NCI-H2081 (cell line): ENCODE results near the gene PEX7.
"Not testable (repeated sequence)": the region's sequence is repeated elsewhere in the genome, so short reads cannot be mapped to it uniquely, and the experiment has no call there.

Experiments used
- DNase-seq, 2 experiments: peaks; one replicate each; lab custom pipeline; 2025; lab: John Stamatoyannopoulos, UW

PEX7 gene

DNA sequence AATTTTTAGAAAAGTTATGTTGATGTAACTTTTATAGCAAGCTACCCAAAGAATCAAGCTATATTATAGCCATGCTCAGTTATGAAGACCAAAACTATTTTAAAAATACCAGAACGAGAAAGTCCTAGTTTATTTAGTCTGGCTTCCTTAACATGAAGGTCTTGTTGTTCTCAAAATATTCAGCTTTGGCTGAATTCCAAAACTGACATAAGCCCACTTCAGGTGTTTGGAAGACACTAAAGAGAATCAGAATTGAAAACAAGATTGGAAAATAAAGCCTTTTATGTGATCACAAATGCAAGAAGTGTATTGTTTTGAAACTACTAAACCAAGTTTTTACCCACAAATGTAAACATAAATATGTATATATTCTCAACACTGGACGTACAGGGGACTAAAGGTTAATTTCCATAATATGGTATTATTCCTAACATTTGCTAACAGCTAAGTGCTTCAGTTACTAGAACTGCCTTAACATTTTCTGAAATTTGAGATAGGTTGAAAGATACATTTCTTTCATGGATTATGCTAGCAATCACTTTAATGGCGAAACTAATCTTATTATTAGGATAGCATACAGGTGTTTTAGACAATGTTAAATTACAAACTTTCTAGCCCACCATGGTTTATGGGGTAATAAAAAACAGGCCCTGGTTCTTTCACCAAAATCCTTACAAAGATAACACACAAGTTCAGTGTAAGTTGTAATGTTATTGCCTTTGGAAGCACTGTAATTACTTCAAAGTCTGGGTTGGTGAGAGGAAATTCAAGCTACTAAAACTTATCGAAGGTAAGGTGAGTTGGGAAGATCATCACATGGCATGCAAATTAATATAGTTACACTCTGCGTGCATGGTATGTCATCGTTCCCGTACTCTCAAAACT, 31.7 kb upstream of the PEX7 start:
- DNase-seq: no peak

GRCh38 chr6:136791296-136792094, 30.9 kb upstream of the PEX7 start:
- peak; percentile 12 to 55 for DNase-seq

DNA sequence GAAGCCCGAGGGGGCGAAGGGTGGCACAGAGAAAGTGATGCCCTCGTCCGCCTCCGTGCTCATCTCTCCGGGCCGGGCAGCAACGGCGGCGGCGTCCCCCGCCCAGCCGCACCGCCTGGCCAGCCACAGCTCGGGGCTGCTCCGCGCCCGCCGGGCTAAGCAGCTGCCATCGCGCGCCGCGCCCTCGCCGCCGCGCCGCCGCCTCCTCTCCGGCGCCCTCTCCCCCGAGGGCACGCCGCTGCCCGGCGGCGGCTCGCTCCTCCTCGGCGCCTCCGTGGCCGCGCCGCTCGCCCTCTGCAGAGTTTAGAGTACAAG, 30.3 kb upstream of the PEX7 start:
- no peak for DNase-seq

- peak; percentile 80 to 86 for DNase-seq
Observed at GRCh38 chr6:136792410-136793262, 29.8 kb upstream of the PEX7 start, which contains the start of gene MAP3K5. MAP3K5 (minus strand) TSS chr6:136792477; CDS start chr6:136792157, 320 bp downstream.

- DNase-seq: no peak
Observed at GRCh38 chr6:136793363-136793762, 29.0 kb upstream of the PEX7 start.

GRCh38 chr6:136795386-136795785, 27.0 kb upstream of the PEX7 start:
- DNase-seq: no peak

- no peak for DNase-seq
Observed at GRCh38 chr6:136795996-136796395, 26.4 kb upstream of the PEX7 start.

- no peak for DNase-seq
Observed at GRCh38 chr6:136798044-136798443, 24.3 kb upstream of the PEX7 start.

GRCh38 chr6:136801581-136801980, 20.8 kb upstream of the PEX7 start:
- DNase-seq: no peak

DNA sequence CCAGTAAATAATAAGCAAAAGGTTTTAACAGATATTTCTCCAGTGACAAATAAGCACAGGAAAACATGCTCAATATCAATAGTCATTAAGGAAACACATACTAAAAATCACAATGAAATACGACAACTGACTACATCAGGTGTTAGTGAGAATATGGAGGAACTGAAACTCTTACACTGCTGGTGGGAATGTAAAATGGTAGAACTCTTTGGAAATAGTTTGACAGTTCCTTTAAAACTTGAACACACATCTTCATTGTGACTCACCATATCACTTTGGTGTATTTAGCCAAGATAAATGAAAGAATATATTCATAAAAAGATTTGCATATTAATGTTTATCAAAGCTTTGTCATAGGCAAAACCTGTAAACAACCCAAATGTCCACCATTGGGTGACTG, 18.8 kb upstream of the PEX7 start:
- no peak for DNase-seq

DNA sequence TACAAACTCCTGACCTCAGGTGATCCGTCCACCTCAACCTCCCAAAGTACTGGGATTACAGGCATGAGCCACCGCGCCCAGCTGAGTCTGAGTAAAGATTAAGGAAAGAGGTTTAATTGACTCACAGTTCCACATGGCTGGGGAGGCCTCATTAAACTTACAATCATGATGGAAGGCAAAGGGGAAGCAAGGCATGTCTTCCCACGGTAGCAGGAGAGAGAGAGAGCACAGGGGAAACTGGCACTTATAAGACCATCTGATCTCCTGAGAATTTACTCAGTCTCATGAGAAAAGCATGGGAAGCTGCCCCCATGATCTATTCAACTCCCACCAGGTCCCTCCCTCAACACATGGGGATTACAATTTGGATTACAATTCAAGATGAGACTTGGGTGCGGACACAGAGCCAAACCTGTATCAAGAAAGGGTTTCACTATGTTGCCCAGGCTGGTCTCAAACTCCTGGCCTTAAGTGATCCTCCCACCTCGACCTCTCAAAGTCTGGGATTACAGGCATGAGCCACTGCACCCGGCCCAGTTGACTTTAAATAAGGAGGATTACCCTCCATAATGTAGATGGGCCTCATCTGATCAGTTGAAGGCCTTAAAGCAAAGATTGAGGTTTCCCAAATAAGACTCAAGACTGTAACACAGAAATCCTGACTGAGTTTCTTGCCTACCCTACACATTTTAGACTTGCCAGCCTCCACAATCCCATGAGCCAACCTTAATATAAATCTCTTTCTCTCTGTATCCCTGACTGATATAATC, 13.1 kb upstream of the PEX7 start:
- no peak for DNase-seq

DNA sequence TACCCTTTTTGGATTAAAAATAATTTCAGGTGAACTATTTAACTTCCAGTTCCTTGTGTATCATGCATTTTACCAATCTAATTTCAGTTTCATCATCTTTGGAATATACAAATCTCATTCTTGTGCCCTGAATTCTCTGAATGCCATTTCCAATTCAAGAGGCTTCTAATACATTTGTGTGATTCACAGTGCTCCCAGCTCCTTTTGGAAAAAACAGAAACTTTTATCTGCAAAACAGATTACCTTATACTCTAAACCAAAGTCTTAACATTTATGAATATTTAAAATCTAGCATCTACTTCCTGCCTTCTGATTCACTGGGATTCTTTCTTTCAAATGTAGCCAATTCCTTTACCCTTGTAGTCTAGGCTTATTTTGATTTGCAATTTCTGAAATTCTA, 11.1 kb upstream of the PEX7 start:
- no peak for DNase-seq

DNA sequence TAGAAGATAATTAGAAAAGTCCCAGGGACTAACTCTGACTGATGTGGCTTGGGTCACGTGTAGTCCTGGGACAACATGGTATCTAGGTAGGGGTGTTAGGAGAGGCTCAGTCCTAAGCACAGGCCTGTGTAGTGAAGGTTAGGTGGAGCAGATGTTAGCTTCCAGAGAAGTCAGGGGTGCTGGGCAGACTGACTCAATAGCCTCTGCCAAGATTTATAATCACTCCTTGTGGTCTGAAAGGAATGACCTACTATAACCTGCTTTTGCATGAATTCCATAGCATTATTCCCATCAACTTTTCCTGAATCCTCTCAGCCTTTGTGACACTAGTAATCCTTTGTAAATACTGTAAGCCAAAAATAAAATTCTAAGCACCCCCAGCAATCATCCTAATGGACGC, 10.2 kb upstream of the PEX7 start:
- no peak for DNase-seq

DNA sequence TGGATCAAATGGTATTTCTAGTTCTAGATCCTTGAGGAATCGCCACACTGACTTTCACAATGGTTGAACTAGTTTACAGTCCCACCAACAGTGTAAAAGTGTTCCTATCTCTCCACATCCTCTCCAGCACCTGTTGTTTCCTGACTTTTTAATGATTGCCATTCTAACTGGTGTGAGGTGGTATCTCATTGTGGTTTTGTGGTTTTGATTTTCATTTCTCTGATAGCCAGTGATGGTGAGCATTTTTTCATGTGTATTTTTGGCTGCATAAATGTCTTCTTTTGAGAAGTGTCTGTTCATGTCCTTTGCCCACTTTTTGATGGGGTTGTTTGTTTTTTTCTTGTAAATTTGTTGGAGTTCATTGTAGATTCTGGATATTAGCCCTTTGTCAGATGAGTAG, 6.8 kb upstream of the PEX7 start:
- not testable (repeated sequence) for DNase-seq

GRCh38 chr6:136816656-136817055, 5.7 kb upstream of the PEX7 start:
- no peak for DNase-seq

DNA sequence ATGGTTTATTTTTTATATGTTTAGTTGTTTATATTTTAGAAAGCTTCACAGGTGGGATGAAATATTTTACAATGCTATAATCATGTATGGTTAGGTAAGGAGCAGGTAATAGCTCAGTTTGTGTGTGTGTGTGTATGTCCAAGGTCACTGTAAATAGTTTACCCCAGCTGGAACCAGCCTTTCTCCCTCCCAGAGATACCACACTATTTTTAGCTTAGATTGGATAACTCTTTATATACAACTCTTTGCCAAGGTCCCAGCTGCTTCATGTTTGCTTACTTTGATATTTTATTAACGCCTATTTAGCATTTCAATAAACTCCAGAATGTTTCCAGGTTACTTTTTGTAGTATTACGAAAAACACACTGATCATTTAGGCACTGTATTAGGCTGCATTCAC, 1.8 kb upstream of the PEX7 start:
- DNase-seq: no peak

DNA sequence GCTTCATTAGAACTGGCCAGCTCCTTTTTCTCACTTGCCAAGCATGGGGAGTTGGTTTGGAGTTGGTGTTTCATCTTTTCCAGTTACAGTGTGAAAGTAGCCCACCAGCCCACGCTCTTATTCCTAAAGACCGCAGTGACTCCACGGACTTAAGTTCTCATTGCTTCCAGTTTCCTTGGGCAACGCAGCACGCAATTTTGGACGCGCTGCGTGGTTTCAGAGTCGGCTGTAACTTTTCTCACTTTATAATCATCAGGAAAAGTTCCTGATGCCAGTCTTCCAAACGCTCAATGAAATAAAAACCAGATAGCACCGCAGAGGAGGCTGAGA, 381 bp upstream of the PEX7 start:
- DNase-seq: no peak

- peak in 1 of 2 experiments; percentile 22 for DNase-seq
Observed at GRCh38 chr6:136823128-136823660, 802 bp downstream of the PEX7 start.

DNA sequence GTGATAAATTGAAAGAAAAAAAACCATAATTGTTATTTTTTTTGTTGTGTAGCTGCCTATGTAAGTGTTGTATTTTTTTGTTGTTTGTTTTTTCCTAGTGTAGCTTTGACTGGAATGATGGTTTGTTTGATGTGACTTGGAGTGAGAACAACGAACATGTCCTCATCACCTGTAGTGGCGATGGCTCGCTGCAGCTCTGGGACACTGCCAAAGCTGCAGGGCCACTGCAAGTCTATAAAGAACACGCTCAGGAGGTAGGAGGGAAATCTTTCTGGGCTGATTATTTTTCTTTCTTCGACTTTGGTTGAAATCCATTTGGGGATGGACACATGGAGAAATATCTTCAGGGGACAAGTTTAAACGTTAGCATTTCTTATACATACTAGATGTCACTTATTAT, 3.8 kb downstream of the PEX7 start:
- no peak for DNase-seq

DNA sequence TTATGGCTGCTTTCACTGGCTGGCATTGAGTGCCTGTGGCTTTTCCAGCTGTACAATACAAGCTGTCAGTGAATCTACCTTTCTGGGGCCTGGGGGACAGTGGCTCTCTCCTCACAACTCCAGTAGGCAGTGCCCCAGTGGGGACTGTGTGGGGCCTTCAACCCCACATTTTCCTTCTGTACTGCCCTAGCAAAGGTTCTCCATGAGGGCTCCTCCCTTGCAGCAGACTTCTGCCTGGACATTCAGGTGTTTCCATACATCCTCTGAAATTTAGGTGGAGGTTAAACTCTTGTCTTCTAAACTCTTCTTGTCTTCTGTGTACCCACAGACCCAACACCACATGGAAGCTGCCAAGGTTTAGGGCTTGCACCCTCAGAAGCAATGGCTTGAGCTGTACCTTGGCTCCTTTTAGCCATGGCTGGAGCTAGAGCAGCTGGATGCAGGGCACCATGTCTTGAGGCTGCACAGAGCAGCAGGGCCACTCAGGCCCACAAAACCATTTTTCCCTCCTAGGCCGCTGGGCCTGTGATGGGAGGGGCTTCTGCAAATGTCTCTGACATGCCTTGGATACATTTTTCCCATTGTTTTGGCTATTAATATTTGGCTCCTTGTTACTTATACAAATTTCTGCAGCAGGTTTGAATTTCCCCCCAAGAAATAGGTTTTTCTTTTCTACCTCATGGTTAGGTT, 9.6 kb downstream of the PEX7 start:
- DNase-seq: no peak
